Choroid plexus epithelial cell (primary cell): ENCODE results near the gene RYK.

Experiments used
- DNase-seq: peaks from one replicate; pipeline ENCODE4 v3.0.0-alpha.2; 2010; ENCODE audit warnings: low read depth
- H3K4me3 ChIP-seq: 2 replicates; pipeline ENCODE4 v1.5.1; 2011; ENCODE audit warnings: low read depth, mild to moderate bottlenecking, control low read depth, low read length, moderate library complexity
- TF ChIP-seq, protein P1 (sequence below): conservative IDR thresholded peaks from 2 replicates; pipeline ENCODE4 v1.5.1; 2011; ENCODE audit warnings: low read depth, mild to moderate bottlenecking, control low read depth, inconsistent platforms, low read length, moderate library complexity

RYK gene

GRCh38 chr3:134126153-134126552 is 124.5 kb downstream of the RYK start:
- no peak overlapping the region for H3K4me3 ChIP-seq
- TF ChIP-seq, protein P1, sequence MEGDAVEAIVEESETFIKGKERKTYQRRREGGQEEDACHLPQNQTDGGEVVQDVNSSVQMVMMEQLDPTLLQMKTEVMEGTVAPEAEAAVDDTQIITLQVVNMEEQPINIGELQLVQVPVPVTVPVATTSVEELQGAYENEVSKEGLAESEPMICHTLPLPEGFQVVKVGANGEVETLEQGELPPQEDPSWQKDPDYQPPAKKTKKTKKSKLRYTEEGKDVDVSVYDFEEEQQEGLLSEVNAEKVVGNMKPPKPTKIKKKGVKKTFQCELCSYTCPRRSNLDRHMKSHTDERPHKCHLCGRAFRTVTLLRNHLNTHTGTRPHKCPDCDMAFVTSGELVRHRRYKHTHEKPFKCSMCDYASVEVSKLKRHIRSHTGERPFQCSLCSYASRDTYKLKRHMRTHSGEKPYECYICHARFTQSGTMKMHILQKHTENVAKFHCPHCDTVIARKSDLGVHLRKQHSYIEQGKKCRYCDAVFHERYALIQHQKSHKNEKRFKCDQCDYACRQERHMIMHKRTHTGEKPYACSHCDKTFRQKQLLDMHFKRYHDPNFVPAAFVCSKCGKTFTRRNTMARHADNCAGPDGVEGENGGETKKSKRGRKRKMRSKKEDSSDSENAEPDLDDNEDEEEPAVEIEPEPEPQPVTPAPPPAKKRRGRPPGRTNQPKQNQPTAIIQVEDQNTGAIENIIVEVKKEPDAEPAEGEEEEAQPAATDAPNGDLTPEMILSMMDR: peak; percentile 48
- peak; percentile 21 for DNase-seq

- TF ChIP-seq, protein P1: no peak
- H3K4me3 ChIP-seq: no peak overlapping the region
- DNase-seq: no peak
These were observed 135.9 kb downstream of the RYK start for GRCh38 chr3:134114726-134115125.

DNA sequence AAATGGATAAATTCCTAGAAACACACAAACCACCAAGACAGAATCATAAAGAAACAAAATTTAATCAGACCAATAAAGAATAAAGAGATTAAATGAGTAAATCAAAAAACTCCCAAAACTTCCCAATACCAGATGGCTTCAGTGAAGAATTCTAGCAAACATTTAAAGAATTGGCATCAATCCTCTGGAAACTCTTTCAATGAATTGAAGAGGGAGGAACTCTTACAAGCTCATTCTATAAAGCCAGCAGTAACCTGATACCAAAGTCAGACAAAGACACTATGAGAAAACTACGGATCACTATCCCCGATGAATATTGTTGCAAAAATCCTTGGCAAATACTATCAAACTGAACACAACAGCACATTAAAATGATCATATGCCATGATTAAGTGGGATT is 139.0 kb downstream of the RYK start:
- H3K4me3 ChIP-seq: no peak overlapping the region
- TF ChIP-seq, protein P1: no peak
- no peak for DNase-seq

DNA sequence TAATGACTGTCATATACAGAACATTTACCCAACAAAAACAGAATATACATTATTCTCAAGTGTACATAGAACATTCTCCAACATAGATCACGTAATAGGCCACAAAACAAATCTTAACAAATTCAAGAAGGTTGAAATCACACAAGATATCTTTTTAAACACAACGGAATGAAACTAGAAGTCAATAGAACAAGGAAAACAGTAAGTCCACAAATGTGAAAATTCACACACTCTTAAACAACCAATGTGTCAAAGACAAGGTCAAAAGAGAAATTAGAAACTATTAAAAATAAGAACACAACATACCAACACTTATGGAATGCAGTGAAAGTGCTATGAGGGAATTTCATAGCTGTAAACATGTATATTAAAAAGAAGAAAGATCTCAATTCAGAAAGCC is 139.7 kb downstream of the RYK start:
- no peak overlapping the region for H3K4me3 ChIP-seq
- TF ChIP-seq, protein P1: no peak
- no peak for DNase-seq
